Measurements from ENCODE around the gene RSPH4A.

DNA sequence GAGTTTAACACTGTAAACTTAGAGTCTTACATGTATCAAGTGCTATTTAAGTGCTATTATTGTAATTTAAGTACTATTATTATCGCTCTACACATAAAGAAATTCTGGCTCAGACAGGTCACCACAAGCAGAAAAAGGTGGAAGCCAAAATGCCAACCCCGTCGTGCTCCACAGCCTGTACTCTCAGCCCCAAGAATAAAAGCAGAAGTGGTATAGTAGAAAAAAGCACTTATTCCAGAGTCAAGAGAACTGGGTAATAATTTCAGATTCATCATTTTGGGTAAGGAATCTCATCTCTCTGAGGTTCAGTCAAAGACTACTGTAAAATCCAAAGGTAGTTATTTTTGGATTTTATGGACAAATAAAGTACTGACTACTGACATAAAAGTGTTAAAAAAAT lies 51.3 kb downstream of the RSPH4A start:
- TF ChIP-seq, protein P1, sequence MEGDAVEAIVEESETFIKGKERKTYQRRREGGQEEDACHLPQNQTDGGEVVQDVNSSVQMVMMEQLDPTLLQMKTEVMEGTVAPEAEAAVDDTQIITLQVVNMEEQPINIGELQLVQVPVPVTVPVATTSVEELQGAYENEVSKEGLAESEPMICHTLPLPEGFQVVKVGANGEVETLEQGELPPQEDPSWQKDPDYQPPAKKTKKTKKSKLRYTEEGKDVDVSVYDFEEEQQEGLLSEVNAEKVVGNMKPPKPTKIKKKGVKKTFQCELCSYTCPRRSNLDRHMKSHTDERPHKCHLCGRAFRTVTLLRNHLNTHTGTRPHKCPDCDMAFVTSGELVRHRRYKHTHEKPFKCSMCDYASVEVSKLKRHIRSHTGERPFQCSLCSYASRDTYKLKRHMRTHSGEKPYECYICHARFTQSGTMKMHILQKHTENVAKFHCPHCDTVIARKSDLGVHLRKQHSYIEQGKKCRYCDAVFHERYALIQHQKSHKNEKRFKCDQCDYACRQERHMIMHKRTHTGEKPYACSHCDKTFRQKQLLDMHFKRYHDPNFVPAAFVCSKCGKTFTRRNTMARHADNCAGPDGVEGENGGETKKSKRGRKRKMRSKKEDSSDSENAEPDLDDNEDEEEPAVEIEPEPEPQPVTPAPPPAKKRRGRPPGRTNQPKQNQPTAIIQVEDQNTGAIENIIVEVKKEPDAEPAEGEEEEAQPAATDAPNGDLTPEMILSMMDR (IDR thresholded peaks at IDR 0.05) = no peak
- TF ChIP-seq EP300 (IDR thresholded peaks at IDR 0.05) (no peak), POLR2A (IDR thresholded peaks at IDR 0.05; ENCODE audit: low read depth) (no peak), POLR2AphosphoS5 (IDR thresholded peaks at IDR 0.05) (no peak)
